ENCODE data around the gene GRID2IP. TPM values are rescaled to one million over a fixed set of nuclear protein-coding genes. Genes with fewer than 3 reads are reported as not detected.

The GRID2IP gene
- total and polyA plus RNA-seq, 2 of the 13 experiments (the other 11 are each of a cell fraction or from before 2014, with no cell fraction given), result 0.03 TPM; not detected in 1

DNA sequence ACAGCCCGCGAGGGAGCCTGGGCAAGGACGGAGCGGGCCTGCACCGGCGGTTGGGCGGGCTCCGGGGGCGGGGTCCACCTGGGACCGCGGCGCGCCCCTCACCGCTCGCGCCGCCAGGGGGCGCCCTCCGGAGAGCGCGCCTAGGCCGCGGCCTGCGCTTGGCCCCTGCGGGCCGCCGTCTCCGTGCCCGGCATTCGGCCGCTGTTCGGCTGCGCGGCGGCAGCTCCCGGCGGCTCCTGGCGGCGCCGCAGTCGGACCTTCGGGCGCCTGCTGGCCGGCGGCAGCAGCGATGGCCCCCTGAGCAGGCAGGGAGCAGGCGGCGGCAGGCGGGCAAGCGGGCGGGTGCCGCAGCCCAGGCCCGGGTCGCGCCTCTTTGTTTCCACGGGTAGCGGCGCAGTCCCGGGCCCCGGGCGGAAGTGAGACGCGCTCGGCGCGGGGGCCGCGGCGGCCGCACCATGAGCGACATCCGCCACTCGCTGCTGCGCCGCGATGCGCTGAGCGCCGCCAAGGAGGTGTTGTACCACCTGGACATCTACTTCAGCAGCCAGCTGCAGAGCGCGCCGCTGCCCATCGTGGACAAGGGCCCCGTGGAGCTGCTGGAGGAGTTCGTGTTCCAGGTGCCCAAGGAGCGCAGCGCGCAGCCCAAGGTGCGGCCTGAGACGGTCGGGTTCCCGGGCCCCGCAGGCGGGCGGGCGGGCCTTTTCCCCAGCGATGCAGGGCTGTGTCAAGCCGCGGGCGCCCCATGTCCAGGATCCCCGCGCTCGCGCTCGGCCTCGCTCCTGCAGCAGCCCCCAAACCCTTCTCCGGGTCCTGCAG, 38.8 kb upstream of the GRID2IP start, which contains the start of gene INTS15 (continued):
- TF ChIP-seq, protein P1, sequence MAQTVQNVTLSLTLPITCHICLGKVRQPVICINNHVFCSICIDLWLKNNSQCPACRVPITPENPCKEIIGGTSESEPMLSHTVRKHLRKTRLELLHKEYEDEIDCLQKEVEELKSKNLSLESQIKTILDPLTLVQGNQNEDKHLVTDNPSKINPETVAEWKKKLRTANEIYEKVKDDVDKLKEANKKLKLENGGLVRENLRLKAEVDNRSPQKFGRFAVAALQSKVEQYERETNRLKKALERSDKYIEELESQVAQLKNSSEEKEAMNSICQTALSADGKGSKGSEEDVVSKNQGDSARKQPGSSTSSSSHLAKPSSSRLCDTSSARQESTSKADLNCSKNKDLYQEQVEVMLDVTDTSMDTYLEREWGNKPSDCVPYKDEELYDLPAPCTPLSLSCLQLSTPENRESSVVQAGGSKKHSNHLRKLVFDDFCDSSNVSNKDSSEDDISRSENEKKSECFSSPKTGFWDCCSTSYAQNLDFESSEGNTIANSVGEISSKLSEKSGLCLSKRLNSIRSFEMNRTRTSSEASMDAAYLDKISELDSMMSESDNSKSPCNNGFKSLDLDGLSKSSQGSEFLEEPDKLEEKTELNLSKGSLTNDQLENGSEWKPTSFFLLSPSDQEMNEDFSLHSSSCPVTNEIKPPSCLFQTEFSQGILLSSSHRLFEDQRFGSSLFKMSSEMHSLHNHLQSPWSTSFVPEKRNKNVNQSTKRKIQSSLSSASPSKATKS (CRISPR knock-in tag; IDR thresholded peaks at IDR 0.05), result no peak
- TF ChIP-seq, protein P2, sequence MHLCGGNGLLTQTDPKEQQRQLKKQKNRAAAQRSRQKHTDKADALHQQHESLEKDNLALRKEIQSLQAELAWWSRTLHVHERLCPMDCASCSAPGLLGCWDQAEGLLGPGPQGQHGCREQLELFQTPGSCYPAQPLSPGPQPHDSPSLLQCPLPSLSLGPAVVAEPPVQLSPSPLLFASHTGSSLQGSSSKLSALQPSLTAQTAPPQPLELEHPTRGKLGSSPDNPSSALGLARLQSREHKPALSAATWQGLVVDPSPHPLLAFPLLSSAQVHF (CRISPR knock-in tag; IDR thresholded peaks at IDR 0.05), result no peak
- no peak for TF ChIP-seq FOSL2 (CRISPR knock-in tag; IDR thresholded peaks at IDR 0.05)
- TF ChIP-seq NR2F6 (IDR thresholded peaks at IDR 0.05), result no peak
- TF ChIP-seq NR2F6 (CRISPR knock-in tag; IDR thresholded peaks at IDR 0.05), result 0 out of 2 replicates have a peak, but pooled peaks have one; percentile 10
- TF ChIP-seq, protein P3, sequence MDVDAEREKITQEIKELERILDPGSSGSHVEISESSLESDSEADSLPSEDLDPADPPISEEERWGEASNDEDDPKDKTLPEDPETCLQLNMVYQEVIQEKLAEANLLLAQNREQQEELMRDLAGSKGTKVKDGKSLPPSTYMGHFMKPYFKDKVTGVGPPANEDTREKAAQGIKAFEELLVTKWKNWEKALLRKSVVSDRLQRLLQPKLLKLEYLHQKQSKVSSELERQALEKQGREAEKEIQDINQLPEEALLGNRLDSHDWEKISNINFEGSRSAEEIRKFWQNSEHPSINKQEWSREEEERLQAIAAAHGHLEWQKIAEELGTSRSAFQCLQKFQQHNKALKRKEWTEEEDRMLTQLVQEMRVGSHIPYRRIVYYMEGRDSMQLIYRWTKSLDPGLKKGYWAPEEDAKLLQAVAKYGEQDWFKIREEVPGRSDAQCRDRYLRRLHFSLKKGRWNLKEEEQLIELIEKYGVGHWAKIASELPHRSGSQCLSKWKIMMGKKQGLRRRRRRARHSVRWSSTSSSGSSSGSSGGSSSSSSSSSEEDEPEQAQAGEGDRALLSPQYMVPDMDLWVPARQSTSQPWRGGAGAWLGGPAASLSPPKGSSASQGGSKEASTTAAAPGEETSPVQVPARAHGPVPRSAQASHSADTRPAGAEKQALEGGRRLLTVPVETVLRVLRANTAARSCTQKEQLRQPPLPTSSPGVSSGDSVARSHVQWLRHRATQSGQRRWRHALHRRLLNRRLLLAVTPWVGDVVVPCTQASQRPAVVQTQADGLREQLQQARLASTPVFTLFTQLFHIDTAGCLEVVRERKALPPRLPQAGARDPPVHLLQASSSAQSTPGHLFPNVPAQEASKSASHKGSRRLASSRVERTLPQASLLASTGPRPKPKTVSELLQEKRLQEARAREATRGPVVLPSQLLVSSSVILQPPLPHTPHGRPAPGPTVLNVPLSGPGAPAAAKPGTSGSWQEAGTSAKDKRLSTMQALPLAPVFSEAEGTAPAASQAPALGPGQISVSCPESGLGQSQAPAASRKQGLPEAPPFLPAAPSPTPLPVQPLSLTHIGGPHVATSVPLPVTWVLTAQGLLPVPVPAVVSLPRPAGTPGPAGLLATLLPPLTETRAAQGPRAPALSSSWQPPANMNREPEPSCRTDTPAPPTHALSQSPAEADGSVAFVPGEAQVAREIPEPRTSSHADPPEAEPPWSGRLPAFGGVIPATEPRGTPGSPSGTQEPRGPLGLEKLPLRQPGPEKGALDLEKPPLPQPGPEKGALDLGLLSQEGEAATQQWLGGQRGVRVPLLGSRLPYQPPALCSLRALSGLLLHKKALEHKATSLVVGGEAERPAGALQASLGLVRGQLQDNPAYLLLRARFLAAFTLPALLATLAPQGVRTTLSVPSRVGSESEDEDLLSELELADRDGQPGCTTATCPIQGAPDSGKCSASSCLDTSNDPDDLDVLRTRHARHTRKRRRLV (CRISPR knock-in tag; IDR thresholded peaks at IDR 0.05), result no peak
- TF ChIP-seq KLF6 (CRISPR knock-in tag; IDR thresholded peaks at IDR 0.05), result no peak
- TF ChIP-seq MTA1 (CRISPR knock-in tag; IDR thresholded peaks at IDR 0.05; ENCODE audit: borderline replicate concordance), result 0 out of 2 replicates have a peak, but pooled peaks have one; percentile 14
- peak; percentile 25 for TF ChIP-seq TAF15 (IDR thresholded peaks at IDR 0.05; ENCODE audit: low read depth, low read length, poor library complexity, severe bottlenecking)
- no peak for TF ChIP-seq U2AF1 (optimal IDR thresholded peaks at IDR 0.05; ENCODE audit: low read depth, low read length)
- TF ChIP-seq WIZ (CRISPR knock-in tag; IDR thresholded peaks at IDR 0.05), result no peak
- TF ChIP-seq ZKSCAN8 (CRISPR knock-in tag; IDR thresholded peaks at IDR 0.05; ENCODE audit: borderline replicate concordance), result no peak
- no peak for TF ChIP-seq TBL1XR1 (IDR thresholded peaks at IDR 0.05; ENCODE audit: borderline replicate concordance, low read length, partially characterized antibody)
- no peak for TF ChIP-seq MTA3 (CRISPR knock-in tag; IDR thresholded peaks at IDR 0.05)
- TF ChIP-seq, protein P4, sequence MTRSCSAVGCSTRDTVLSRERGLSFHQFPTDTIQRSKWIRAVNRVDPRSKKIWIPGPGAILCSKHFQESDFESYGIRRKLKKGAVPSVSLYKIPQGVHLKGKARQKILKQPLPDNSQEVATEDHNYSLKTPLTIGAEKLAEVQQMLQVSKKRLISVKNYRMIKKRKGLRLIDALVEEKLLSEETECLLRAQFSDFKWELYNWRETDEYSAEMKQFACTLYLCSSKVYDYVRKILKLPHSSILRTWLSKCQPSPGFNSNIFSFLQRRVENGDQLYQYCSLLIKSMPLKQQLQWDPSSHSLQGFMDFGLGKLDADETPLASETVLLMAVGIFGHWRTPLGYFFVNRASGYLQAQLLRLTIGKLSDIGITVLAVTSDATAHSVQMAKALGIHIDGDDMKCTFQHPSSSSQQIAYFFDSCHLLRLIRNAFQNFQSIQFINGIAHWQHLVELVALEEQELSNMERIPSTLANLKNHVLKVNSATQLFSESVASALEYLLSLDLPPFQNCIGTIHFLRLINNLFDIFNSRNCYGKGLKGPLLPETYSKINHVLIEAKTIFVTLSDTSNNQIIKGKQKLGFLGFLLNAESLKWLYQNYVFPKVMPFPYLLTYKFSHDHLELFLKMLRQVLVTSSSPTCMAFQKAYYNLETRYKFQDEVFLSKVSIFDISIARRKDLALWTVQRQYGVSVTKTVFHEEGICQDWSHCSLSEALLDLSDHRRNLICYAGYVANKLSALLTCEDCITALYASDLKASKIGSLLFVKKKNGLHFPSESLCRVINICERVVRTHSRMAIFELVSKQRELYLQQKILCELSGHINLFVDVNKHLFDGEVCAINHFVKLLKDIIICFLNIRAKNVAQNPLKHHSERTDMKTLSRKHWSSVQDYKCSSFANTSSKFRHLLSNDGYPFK (CRISPR knock-in tag; IDR thresholded peaks at IDR 0.05; ENCODE audit: borderline replicate concordance), result no peak
- no peak for TF ChIP-seq PLRG1 (conservative IDR thresholded peaks at IDR 0.05)
